SK-N-SH (cell line): ENCODE data around the gene NUDT14. TPM values are rescaled to one million over a fixed set of nuclear protein-coding genes. Genes with fewer than 3 reads are reported as not detected.

ENCODE experiments used
- CTCF ChIA-PET: fragments of 300-600, 350-600 bp; formaldehyde crosslinking; extraction: SDS; loops from one replicate; lab custom pipeline; 2021; lab: Yijun Ruan, JAX
- POLR2A ChIA-PET: fragments of 350-600 bp; sonication (Branson Sonifier 250); formaldehyde crosslinking; extraction: SDS; loops from one replicate; lab custom pipeline; 2020; ENCODE audit warnings: antibody characterized with exemption, inconsistent platforms; lab: Yijun Ruan, JAX
- DNase-seq: peaks from one replicate; pipeline ENCODE4 v3.0.0; 2012
- H2AFZ ChIP-seq: fragments of 200-600 bp; sonication (generic); 2 replicates; pipeline ENCODE4 v1.8.1; 2016; ENCODE audit warnings: antibody characterized with exemption, mild to moderate bottlenecking, low read depth
- H3F3A ChIP-seq: fragments of 200-600 bp; sonication (generic); replicated peaks from 2 replicates; pipeline ENCODE3; 2016; ENCODE audit warnings: antibody characterized with exemption, mild to moderate bottlenecking; ENCODE audit not compliant: insufficient read depth
- H3K27ac ChIP-seq, 2 experiments: fragments of 200-500 bp in 1 of 2; fragments of 200-600 bp in 1 of 2; sonication (Bioruptor generic) in 1 of 2; sonication (generic), shearing (Covaris generic) in 1 of 2; 2 replicates each; pipeline versions ENCODE4 v1.5.1 to v1.6.1; 2014 to 2016; ENCODE audit warnings: low read depth in 2 of 2, inconsistent platforms in 1 of 2, low read length in 1 of 2, mild to moderate bottlenecking in 1 of 2, mixed read lengths in 1 of 2
- H3K27me3 ChIP-seq: fragments of 200-600 bp; sonication (generic), shearing (Covaris generic); 2 replicates; pipeline ENCODE4 v1.6.1; 2016; ENCODE audit warnings: mixed run types; ENCODE audit not compliant: insufficient read depth
- H3K36me3 ChIP-seq, 2 experiments: fragments of 200-500 bp in 1 of 2; fragments of 200-600 bp in 1 of 2; sonication (Bioruptor generic) in 1 of 2; sonication (generic) in 1 of 2; replicated peaks in 1 of 2; 2 replicates each; pipeline versions ENCODE3 to v1.5.1; 2014 to 2016; ENCODE audit warnings: low read length in 1 of 2, mild to moderate bottlenecking in 1 of 2; ENCODE audit not compliant: insufficient read depth in 2 of 2, control insufficient read depth in 1 of 2
- H3K4me1 ChIP-seq, 2 experiments: fragments of 200-500 bp in 1 of 2; fragments of 200-600 bp in 1 of 2; sonication (Bioruptor generic) in 1 of 2; sonication (generic), shearing (Covaris generic) in 1 of 2; 2 replicates each; pipeline versions ENCODE4 v1.5.1 to v1.6.1; 2014 to 2016; ENCODE audit warnings: low read depth in 1 of 2, low read length in 1 of 2, mixed run types in 1 of 2; ENCODE audit not compliant: insufficient read depth in 2 of 2, control insufficient read depth in 1 of 2
- H3K4me2 ChIP-seq: fragments of 200-600 bp; sonication (generic), shearing (Covaris generic); 2 replicates; pipeline ENCODE4 v1.6.1; 2017; ENCODE audit warnings: mixed run types
- H3K4me3 ChIP-seq, 2 experiments: fragments of 200-500 bp in 1 of 2; fragments of 200-600 bp in 1 of 2; sonication (Bioruptor generic) in 1 of 2; sonication (generic), shearing (Covaris generic) in 1 of 2; 2 replicates each; pipeline versions ENCODE4 v1.5.1 to v1.8.1; 2014 to 2016; ENCODE audit warnings: low read depth in 2 of 2, inconsistent platforms in 1 of 2, low read length in 1 of 2, mild to moderate bottlenecking in 1 of 2, mixed read lengths in 1 of 2, moderate library complexity in 1 of 2
- H3K79me2 ChIP-seq: fragments of 200-600 bp; sonication (generic); 2 replicates; pipeline ENCODE4 v1.8.1; 2017; ENCODE audit warnings: mild to moderate bottlenecking; ENCODE audit not compliant: insufficient read depth
- H3K9ac ChIP-seq: fragments of 200-600 bp; sonication (generic); 2 replicates; pipeline ENCODE4 v1.6.1; 2017; ENCODE audit warnings: mixed run types
- H3K9me2 ChIP-seq: fragments of 200-600 bp; sonication (generic); 2 replicates; pipeline ENCODE4 v1.6.1; 2017; ENCODE audit warnings: mixed run types
- H3K9me3 ChIP-seq: fragments of 200-600 bp; sonication (generic); 2 replicates; pipeline ENCODE4 v1.6.1; 2017; ENCODE audit warnings: mixed run types, mild to moderate bottlenecking, moderate library complexity
- H4K20me1 ChIP-seq: fragments of 200-600 bp; sonication (generic); 2 replicates; pipeline ENCODE4 v1.6.1; 2017; ENCODE audit warnings: mild to moderate bottlenecking, mixed run types; ENCODE audit not compliant: insufficient read depth
- ELF1 ChIP-seq: IDR thresholded peaks from 2 replicates; pipeline ENCODE4 v1.4.0; 2012
- FOSL2 ChIP-seq: IDR thresholded peaks from 2 replicates; pipeline ENCODE4 v1.4.0; 2012; ENCODE audit warnings: low read depth, mild to moderate bottlenecking, moderate library complexity, borderline replicate concordance
- GATA2 ChIP-seq: sonication (generic); formaldehyde crosslinking; IDR thresholded peaks from 2 replicates; pipeline ENCODE4 v1.5.0; 2020; ENCODE audit warnings: mild to moderate bottlenecking, missing genetic modification reagents
- MXI1 ChIP-seq: IDR thresholded peaks from 2 replicates; pipeline ENCODE4 v1.6.1; 2012; ENCODE audit warnings: mild to moderate bottlenecking, low read depth, low read length, improper control_type of control experiment
- NRF1 ChIP-seq: IDR thresholded peaks from 2 replicates; pipeline ENCODE4 v1.6.1; 2012; ENCODE audit warnings: low read depth, mild to moderate bottlenecking, low read length
- RAD21 ChIP-seq: IDR thresholded peaks from 2 replicates; pipeline ENCODE4 v1.6.1; 2012; ENCODE audit warnings: mild to moderate bottlenecking, low read length
- RXRA ChIP-seq: IDR thresholded peaks from 2 replicates; pipeline ENCODE4 v1.4.0; 2012; ENCODE audit warnings: low read depth, mild to moderate bottlenecking, borderline replicate concordance
- TCF12 ChIP-seq: IDR thresholded peaks from 2 replicates; pipeline ENCODE4 v1.4.0; 2012
- YY1 ChIP-seq: IDR thresholded peaks from 2 replicates; pipeline ENCODE4 v1.4.0; 2012; ENCODE audit warnings: low read depth, mild to moderate bottlenecking
- WGBS: methylation state at CpG from one replicate; pipeline ENCODE4 v1.1.6; 2017; ENCODE audit warnings: low lambda C conversion rate; 5-methylcytosine and 5-hydroxymethylcytosine counted together
- polyA plus RNA-seq, 3 experiments: library from polyadenylated mRNA; depleted of rRNA; stranded (reverse); fragments of >200 nt; gene quantifications; 2 replicates each; pipeline ENCODE4 v1.2.3, GENCODE V29; 2012
- TF ChIP-seq, protein P1 (sequence below): IDR thresholded peaks from 2 replicates; pipeline ENCODE4 v1.6.1; 2012; ENCODE audit warnings: mild to moderate bottlenecking, low read depth, low read length, moderate library complexity
- TF ChIP-seq, protein P2 (sequence below): fragments of 150-350 bp; IDR thresholded peaks from 2 replicates; pipeline ENCODE4 v1.6.1; 2017; ENCODE audit warnings: antibody characterized with exemption, low read length, low read depth, borderline replicate concordance

The NUDT14 gene
- polyA plus RNA-seq, 1 of the 3 experiments (the other 2 are of a cell fraction): 18.4 TPM

DNA sequence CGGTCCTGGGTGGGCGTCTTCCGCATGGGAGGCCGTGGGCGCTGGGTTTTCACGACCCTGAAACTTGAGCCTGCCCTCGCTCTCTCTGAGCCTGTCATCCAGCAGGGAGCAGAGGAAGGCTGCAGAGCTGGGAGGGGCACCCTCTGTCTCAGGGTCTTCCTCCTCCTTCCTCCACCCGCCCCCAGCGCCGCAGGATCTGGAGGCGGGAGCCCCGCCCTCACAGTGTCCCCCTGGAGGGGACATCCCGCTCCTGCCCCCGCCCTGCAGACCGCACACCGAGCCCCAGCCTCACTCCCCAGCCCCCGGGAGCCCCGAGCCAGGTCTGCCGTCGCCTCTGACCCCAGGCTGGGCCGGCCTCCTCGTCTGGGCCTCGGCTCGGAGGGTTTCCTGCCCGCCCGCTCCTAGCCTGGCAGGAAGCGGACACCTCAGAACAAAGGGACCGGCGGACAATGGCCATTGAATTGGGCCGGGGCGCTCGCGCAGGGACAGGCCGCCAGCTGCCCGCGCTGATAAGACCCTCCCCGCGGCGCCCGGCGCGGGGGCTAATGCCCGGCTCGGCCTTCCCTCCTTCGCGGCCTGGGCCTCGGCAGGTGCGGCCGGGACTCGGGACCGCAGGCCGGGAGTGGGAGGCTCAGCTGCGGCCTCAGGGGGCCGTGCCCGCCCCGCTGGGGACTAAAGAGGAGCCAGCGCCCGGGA lies 15.3 kb upstream of the NUDT14 start (continued):
- TF ChIP-seq, protein P1, sequence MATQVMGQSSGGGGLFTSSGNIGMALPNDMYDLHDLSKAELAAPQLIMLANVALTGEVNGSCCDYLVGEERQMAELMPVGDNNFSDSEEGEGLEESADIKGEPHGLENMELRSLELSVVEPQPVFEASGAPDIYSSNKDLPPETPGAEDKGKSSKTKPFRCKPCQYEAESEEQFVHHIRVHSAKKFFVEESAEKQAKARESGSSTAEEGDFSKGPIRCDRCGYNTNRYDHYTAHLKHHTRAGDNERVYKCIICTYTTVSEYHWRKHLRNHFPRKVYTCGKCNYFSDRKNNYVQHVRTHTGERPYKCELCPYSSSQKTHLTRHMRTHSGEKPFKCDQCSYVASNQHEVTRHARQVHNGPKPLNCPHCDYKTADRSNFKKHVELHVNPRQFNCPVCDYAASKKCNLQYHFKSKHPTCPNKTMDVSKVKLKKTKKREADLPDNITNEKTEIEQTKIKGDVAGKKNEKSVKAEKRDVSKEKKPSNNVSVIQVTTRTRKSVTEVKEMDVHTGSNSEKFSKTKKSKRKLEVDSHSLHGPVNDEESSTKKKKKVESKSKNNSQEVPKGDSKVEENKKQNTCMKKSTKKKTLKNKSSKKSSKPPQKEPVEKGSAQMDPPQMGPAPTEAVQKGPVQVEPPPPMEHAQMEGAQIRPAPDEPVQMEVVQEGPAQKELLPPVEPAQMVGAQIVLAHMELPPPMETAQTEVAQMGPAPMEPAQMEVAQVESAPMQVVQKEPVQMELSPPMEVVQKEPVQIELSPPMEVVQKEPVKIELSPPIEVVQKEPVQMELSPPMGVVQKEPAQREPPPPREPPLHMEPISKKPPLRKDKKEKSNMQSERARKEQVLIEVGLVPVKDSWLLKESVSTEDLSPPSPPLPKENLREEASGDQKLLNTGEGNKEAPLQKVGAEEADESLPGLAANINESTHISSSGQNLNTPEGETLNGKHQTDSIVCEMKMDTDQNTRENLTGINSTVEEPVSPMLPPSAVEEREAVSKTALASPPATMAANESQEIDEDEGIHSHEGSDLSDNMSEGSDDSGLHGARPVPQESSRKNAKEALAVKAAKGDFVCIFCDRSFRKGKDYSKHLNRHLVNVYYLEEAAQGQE: no peak
- no peak for TF ChIP-seq GATA2 (CRISPR knock-in tag)
- no peak for TF ChIP-seq RAD21
- TF ChIP-seq ELF1: no peak

DNA sequence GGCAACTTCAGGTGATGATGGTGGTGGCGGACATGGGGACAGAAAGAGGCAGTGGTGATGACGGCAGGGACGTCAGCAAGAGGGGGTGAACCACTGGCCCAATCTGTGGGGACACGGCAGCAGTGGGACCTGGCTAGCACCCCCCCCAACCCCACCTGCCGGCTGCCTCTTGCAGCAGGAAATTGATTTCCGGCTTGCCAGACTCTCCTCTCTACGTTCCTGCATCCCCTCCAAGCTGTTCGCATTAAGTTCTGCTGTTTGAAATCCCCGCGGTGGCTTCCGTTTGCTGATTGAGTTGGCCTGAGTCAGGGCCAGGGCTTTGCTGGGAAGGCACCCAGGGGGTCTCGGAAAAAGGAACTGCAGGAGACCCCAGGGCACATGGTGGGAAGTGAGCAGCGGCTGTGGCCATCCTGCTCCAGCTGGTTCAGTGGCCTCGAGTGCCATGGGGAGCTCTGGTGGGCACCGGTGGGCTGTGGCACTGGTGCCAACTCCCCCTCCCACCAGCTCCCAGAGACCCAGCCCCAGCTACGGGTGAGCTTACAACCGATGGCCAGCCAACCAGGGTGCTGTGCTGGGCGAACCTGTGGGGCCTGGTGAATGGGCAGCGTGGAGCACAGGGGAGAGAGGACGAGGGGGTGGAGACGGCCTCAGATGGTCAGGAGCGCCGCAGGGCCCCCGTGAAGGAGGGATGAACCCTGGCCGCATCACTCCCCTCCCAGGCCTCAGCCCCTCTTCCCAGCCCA lies 14.6 kb upstream of the NUDT14 start:
- Histone ChIP-seq H3K27me3 (no peaks in the 10 kb centered on the region), H4K20me1 (no peaks in the 10 kb centered on the region), H3K4me1 (peaks cover 5 to 28% of the 10 kb centered on the region in 2 experiments; a peak in 2 of 4 replicates), H3F3A (no peaks in the 10 kb centered on the region), H3K79me2 (no peaks in the 10 kb centered on the region), H3K9ac (no peak overlapping the region), H3K36me3 (no peaks in the 10 kb centered on the region), H3K4me2 (no peak overlapping the region), H3K9me2 (no peaks in the 10 kb centered on the region), H2AFZ (no peak overlapping the region), H3K27ac (no peak overlapping the region), H3K4me3 (no peak overlapping the region), H3K9me3 (no peaks in the 10 kb centered on the region)
- ChIA-PET CTCF (interaction anchor here (1.0 to 2.5 kb wide), 5 partner anchors 8 to 156 kb away, joined by 3 to 16 read pairs (median 4); no protein-coding TSS in a partner anchor), POLR2A (no interaction called here)
- TF ChIP-seq YY1: no peak
- no peak for TF ChIP-seq NRF1
- no peak for TF ChIP-seq MXI1
- no peak for TF ChIP-seq RXRA
- TF ChIP-seq ELF1: no peak
- no peak for TF ChIP-seq RAD21
- TF ChIP-seq FOSL2: no peak
- TF ChIP-seq, protein P2, sequence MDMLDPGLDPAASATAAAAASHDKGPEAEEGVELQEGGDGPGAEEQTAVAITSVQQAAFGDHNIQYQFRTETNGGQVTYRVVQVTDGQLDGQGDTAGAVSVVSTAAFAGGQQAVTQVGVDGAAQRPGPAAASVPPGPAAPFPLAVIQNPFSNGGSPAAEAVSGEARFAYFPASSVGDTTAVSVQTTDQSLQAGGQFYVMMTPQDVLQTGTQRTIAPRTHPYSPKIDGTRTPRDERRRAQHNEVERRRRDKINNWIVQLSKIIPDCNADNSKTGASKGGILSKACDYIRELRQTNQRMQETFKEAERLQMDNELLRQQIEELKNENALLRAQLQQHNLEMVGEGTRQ: no peak
- TF ChIP-seq TCF12: no peak
- no peak for DNase-seq
- WGBS: 68% methylated on average over 22 of the region's 25 CpGs
